ENCODE measurements around the gene SCYL3. TPM values are rescaled to one million over a fixed set of nuclear protein-coding genes. Genes with fewer than 3 reads are reported as not detected.
"Not testable (repeated sequence)": the region's sequence is repeated elsewhere in the genome, so short reads cannot be mapped to it uniquely, and the experiment has no call there.

The SCYL3 gene
- total RNA-seq, 1 donor from 2014 or later: 12.0 TPM

- no peaks in the 10 kb centered on the region for H3K9me3 ChIP-seq
- TF ChIP-seq CTCF (IDR thresholded peaks at IDR 0.05): no peak
- H3K36me3 ChIP-seq: peaks cover 85% of the 10 kb centered on the region
- intact Hi-C loops (cut with DNase I): no loop called here
- DNase-seq (no peak), ATAC-seq (no peak)
- no peaks in the 10 kb centered on the region for H3K4me1 ChIP-seq
- no peaks in the 10 kb centered on the region for H3K27me3 ChIP-seq
- no peak overlapping the region for H3K4me3 ChIP-seq
- no peak overlapping the region for H3K27ac ChIP-seq
Measured at GRCh38 chr1:169874229-169874628, 19.5 kb downstream of the SCYL3 start.

DNA sequence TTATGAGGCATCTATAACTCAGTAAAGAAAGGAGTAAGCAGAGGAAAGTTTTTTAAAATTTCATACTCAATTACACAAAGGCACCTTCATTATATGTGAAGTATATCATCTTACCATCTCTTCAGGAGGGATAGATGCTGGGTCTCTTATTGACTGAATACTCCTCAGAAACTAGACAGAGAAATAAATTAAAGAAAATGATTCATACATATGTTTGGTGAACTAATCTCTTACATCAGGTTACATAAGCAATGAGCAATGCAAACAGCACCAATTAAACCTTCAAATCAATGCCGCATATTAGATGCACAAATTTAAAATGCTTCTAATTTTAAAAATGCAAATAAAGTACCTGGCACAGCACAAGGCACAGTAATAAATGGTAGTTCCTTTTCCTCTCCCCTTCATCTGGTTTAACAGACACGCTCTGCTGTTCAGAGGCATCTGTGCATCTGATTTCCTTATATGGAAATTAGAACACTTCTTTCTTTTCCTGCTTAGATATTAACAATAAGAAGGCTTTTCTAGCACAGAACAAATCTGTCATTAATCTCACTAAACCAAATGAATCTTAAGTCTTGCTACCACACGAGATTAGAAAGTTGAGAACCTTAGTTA, 20.0 kb downstream of the SCYL3 start:
- Histone ChIP-seq H3K9me3 (no peaks in the 10 kb centered on the region), H3K36me3 (peaks cover 90% of the 10 kb centered on the region), H3K27ac (no peak overlapping the region), H3K4me1 (no peaks in the 10 kb centered on the region), H3K4me3 (no peak overlapping the region), H3K27me3 (no peaks in the 10 kb centered on the region)
- ATAC-seq (no peak), DNase-seq (no peak)
- intact Hi-C loops (cut with DNase I): no loop called here
- no peak for TF ChIP-seq CTCF (IDR thresholded peaks at IDR 0.05)

DNA sequence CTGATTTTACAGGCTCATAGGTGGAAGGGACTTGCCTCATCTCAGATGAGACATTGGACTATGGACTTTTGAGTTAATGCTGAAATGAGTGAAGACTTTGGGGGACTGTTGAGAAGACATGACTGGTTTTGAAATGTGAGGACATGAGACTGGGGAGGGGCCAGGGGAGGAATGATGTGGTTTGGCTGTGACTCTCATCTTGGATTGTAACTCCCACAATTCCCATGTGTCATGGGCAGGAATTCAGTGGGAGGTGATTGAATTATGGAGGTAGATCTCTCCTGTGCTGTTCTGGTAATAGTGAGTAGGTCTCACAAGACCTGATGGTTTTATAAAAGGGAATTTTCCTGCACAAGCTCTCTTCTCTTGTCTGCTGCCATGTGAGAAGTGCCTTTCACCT, 20.8 kb downstream of the SCYL3 start:
- intact Hi-C loops (cut with DNase I): no loop called here
- no peak for DNase-seq
- Histone ChIP-seq H3K27me3 (no peaks in the 10 kb centered on the region), H3K4me1 (no peaks in the 10 kb centered on the region), H3K4me3 (no peak overlapping the region), H3K9me3 (no peaks in the 10 kb centered on the region), H3K36me3 (peaks cover 98% of the 10 kb centered on the region), H3K27ac (no peak overlapping the region)
- no peak for ATAC-seq
- TF ChIP-seq CTCF (IDR thresholded peaks at IDR 0.05): no peak

GRCh38 chr1:169871988-169872387, 21.7 kb downstream of the SCYL3 start:
- intact Hi-C loops (cut with DNase I): not testable (repeated sequence)

GRCh38 chr1:169869426-169869825, 24.3 kb downstream of the SCYL3 start:
- Histone ChIP-seq H3K4me3 (no peak overlapping the region), H3K9me3 (no peaks in the 10 kb centered on the region), H3K27me3 (no peaks in the 10 kb centered on the region), H3K4me1 (no peaks in the 10 kb centered on the region), H3K36me3 (peaks cover 100% of the 10 kb centered on the region), H3K27ac (no peak overlapping the region)
- no peak for DNase-seq
- TF ChIP-seq CTCF (IDR thresholded peaks at IDR 0.05): no peak
- no peak for ATAC-seq
- intact Hi-C loops (cut with DNase I): no loop called here

More at GRCh38 chr1:169871988-169872387, 21.7 kb downstream of the SCYL3 start:
- ATAC-seq, DNase-seq, H3K27me3 ChIP-seq, H3K4me1 ChIP-seq, H3K4me3 ChIP-seq, H3K9me3 ChIP-seq, H3K27ac ChIP-seq: not testable (repeated sequence)
- peaks cover 100% of the 10 kb centered on the region for H3K36me3 ChIP-seq

- H3K36me3 ChIP-seq: peaks cover 100% of the 10 kb centered on the region
- no peak for TF ChIP-seq CTCF (IDR thresholded peaks at IDR 0.05)
- ATAC-seq: no peak
- H3K27ac ChIP-seq: no peak overlapping the region
- H3K27me3 ChIP-seq: no peaks in the 10 kb centered on the region
- no peaks in the 10 kb centered on the region for H3K4me1 ChIP-seq
- no peak overlapping the region for H3K4me3 ChIP-seq
- intact Hi-C loops (cut with DNase I): no loop called here
- DNase-seq: no peak
- H3K9me3 ChIP-seq: no peaks in the 10 kb centered on the region
Measured at GRCh38 chr1:169868978-169869377, 24.7 kb downstream of the SCYL3 start.
